B cell (primary cell): ENCODE data around the gene MMP11. TPM values are rescaled to one million over a fixed set of nuclear protein-coding genes. Genes with fewer than 3 reads are reported as not detected.
A peak's percentile ranks its signal among the peaks of the same experiment; 100 is the strongest.

ENCODE experiments used
- ATAC-seq: fragments of 200-7000 bp; cut with Tn5 transposase; one replicate; pipeline ENCODE4 v1.10.0; 2021; ENCODE audit warnings: low read depth, mild to moderate bottlenecking, moderate number of reproducible peaks, moderate library complexity
- CTCF ChIA-PET: fragments of 350-600 bp; sonication (Branson Sonifier 250); formaldehyde crosslinking; loops from one replicate; lab custom pipeline; 2021; ENCODE audit warnings: antibody characterized with exemption, inconsistent platforms; lab: Charles Lee
- POLR2A ChIA-PET: fragments of 350-600 bp; sonication (Branson Sonifier 250); formaldehyde crosslinking; loops from one replicate; lab custom pipeline; 2021; ENCODE audit warnings: antibody characterized with exemption; lab: Charles Lee
- DNase-seq: peaks from one replicate; pipeline ENCODE4 v3.0.0; 2013
- H2AFZ ChIP-seq: 2 replicates; pipeline ENCODE4 v1.6.1; 2012; ENCODE audit warnings: mild to moderate bottlenecking, low read depth, low read length; ENCODE audit not compliant: insufficient read depth, poor library complexity, severe bottlenecking
- H3K27ac ChIP-seq, 2 donors: 1 replicate in 1 of 2; 2 replicates in 1 of 2; pipeline ENCODE4 v1.5.1; 2012 to 2013; ENCODE audit warnings: low read length in 2 of 2, mild to moderate bottlenecking in 2 of 2, moderate library complexity in 1 of 2
- H3K27me3 ChIP-seq, 4 experiments: fragments of 200-600 bp in 1 of 4; sonication (generic) in 1 of 4; replicated peaks in 1 of 4; 1 replicate in 2 of 4; 2 replicates in 2 of 4; pipeline versions ENCODE4 v1.6.1 to v1.7.0; 2013 to 2016; ENCODE audit warnings: low read length in 3 of 4, mild to moderate bottlenecking in 2 of 4, mixed read lengths in 1 of 4, moderate library complexity in 1 of 4; ENCODE audit not compliant: insufficient read depth in 4 of 4, control insufficient read depth in 3 of 4; ENCODE audit errors: control extremely low read depth in 1 of 4
- H3K36me3 ChIP-seq, 2 experiments: replicated peaks in 1 of 2; 1 replicate in 1 of 2; 2 replicates in 1 of 2; pipeline versions ENCODE4 v1.6.1 to v1.7.1; 2013; ENCODE audit warnings: low read length in 1 of 2; ENCODE audit not compliant: insufficient read depth in 2 of 2, control insufficient read depth in 1 of 2; ENCODE audit errors: control extremely low read depth in 1 of 2, extremely low read depth in 1 of 2
- H3K4me1 ChIP-seq, 2 donors: fragments of 200-600 bp in 1 of 2; sonication (generic) in 1 of 2; 1 replicate in 1 of 2; 2 replicates in 1 of 2; pipeline versions ENCODE4 v1.5.1 to v1.6.1; 2013 to 2017; ENCODE audit warnings: low read length in 2 of 2; ENCODE audit not compliant: control insufficient read depth in 2 of 2, insufficient read depth in 2 of 2
- H3K4me2 ChIP-seq: replicated peaks from 2 replicates; pipeline ENCODE3; 2012; ENCODE audit warnings: mild to moderate bottlenecking, low read depth, low read length; ENCODE audit not compliant: poor library complexity, severe bottlenecking
- H3K4me3 ChIP-seq, 5 experiments: fragments of 200-600 bp in 1 of 5; sonication (generic) in 1 of 5; 1 replicate in 3 of 5; 2 replicates in 2 of 5; pipeline versions ENCODE4 v1.5.1 to v1.7.0; 2011 to 2016; ENCODE audit warnings: low read length in 4 of 5, mild to moderate bottlenecking in 4 of 5, low read depth in 2 of 5, control low read depth in 1 of 5, moderate library complexity in 1 of 5; ENCODE audit not compliant: insufficient read depth in 1 of 5; ENCODE audit errors: control extremely low read depth in 1 of 5, extremely low read depth in 1 of 5
- H3K79me2 ChIP-seq: fragments of 200-600 bp; sonication (generic); one replicate; pipeline ENCODE4 v1.6.0; 2016; ENCODE audit warnings: low read length; ENCODE audit not compliant: control insufficient read depth, insufficient read depth
- H3K9ac ChIP-seq: fragments of 200-600 bp; sonication (generic); 2 replicates; pipeline ENCODE4 v1.6.1; 2017; ENCODE audit warnings: mild to moderate bottlenecking, low read length, moderate library complexity
- H3K9me3 ChIP-seq, 3 donors: one replicate each; pipeline versions ENCODE4 v1.6.1 to v1.7.1; 2013; ENCODE audit warnings: low read length in 2 of 3; ENCODE audit not compliant: control insufficient read depth in 2 of 3, insufficient read depth in 1 of 3; ENCODE audit errors: control extremely low read depth in 1 of 3
- H4K20me1 ChIP-seq: 2 replicates; pipeline ENCODE4 v1.6.0; 2012; ENCODE audit warnings: mild to moderate bottlenecking, low read length; ENCODE audit not compliant: insufficient read depth, control insufficient read depth, poor library complexity, severe bottlenecking
- H3K27ac Mint-ChIP-seq: one replicate; pipeline ENCODE4 v1.8.0; 2021; ENCODE audit warnings: mixed read lengths
- H3K27me3 Mint-ChIP-seq: one replicate; pipeline ENCODE4 v1.8.0; 2021; ENCODE audit warnings: mixed read lengths
- H3K4me1 Mint-ChIP-seq: one replicate; pipeline ENCODE4 v1.8.0; 2021; ENCODE audit warnings: mixed read lengths
- H3K4me3 Mint-ChIP-seq: one replicate; pipeline ENCODE4 v1.8.0; 2021; ENCODE audit warnings: mixed read lengths
- H3K9me3 Mint-ChIP-seq: one replicate; pipeline ENCODE4 v1.8.0; 2022; ENCODE audit warnings: mixed read lengths; ENCODE audit not compliant: insufficient read depth
- CTCF ChIP-seq: fragments of 200-600 bp; IDR thresholded peaks from one replicate; pipeline ENCODE4 v1.8.0; 2022; ENCODE audit warnings: antibody characterized with exemption, mild to moderate bottlenecking
- EZH2 ChIP-seq: IDR thresholded peaks from 2 replicates; pipeline ENCODE4 v1.6.1; 2012; ENCODE audit warnings: borderline replicate concordance, low read depth, mild to moderate bottlenecking, moderate library complexity, low read length; ENCODE audit not compliant: insufficient read depth, poor library complexity, severe bottlenecking
- WGBS: methylation state at CpG from one replicate; pipeline ENCODE4 v1.1.5; 2013; ENCODE audit warnings: missing lambda C conversion rate; ENCODE audit not compliant: insufficient coverage; 5-methylcytosine and 5-hydroxymethylcytosine counted together
- intact Hi-C: fragments of 100-400 bp; cut with micrococcal nuclease; formaldehyde crosslinking; loops from one replicate; pipeline ENCODE4 v1.10.0; 2022
- polyA plus RNA-seq: library from polyadenylated mRNA; depleted of rRNA; stranded (reverse); fragments of >200 nt; gene quantifications from 2 replicates; pipeline ENCODE4 v1.2.3, GENCODE V29; 2012
- total RNA-seq, 2 donors: library from RNA; stranded (reverse); fragments of 120-200 nt in 1 of 2; gene quantifications; 1 replicate in 1 of 2; 2 replicates in 1 of 2; pipeline versions ENCODE4 v1.2.3 to v1.2.4, GENCODE V29; 2013 to 2022

The MMP11 gene
- total and polyA plus RNA-seq, 2 donors (not counting 1 experiment from before 2014, with no cell fraction given) = 11.6 to 19.0 TPM

DNA sequence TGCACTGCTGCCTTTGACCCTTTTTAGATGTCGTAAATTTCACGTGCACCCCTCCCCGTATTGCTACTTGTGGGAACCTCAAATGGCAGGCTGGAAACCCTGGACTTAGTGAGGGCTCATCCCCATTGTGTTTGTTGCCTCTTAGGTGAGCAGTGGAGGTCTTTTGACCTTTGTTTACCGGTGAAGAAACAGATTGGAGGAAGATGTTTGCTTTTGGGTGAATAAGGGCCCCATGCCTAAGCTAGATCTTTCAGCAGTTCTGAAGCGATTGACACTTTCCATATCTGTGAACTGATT lies 14.9 kb downstream of the MMP11 start:
- TF ChIP-seq CTCF (no peak), EZH2 (no peak)
- Histone ChIP-seq H3K27me3 (no peaks in the 10 kb centered on the region), H3K27ac (peak overlapping the region; percentile 48 to 98), H3K9me3 (no peaks in the 10 kb centered on the region), H3K36me3 (peaks cover 0 to 14% of the 10 kb centered on the region in 2 experiments), H4K20me1 (peaks cover 49% of the 10 kb centered on the region), H3K4me1 (peaks cover 48 to 58% of the 10 kb centered on the region in 2 donors), H3K79me2 (peaks cover 52% of the 10 kb centered on the region), H3K9ac (peak overlapping the region; percentile 95), H2AFZ (peak overlapping the region; percentile 81), H3K4me3 (peak overlapping the region; percentile 72 to 95 (median 84)), H3K4me2 (peak overlapping the region; percentile 80)
- CTCF ChIA-PET = interaction anchor here (1.7 to 3.2 kb wide), 3 partner anchors 17 to 70 kb away, joined by 6 to 20 read pairs (median 6); partner anchors contain the start of gene SLC2A11
- Mint-ChIP-seq H3K4me1 (peaks cover 44% of the 10 kb centered on the region), H3K4me3 (peak overlapping the region; percentile 95), H3K27ac (peak overlapping the region; percentile 91), H3K27me3 (no peaks in the 10 kb centered on the region), H3K9me3 (no peaks in the 10 kb centered on the region)
- 0% methylated on average over 4 of the region's 5 CpGs for WGBS
- intact Hi-C loops = loop anchor here (1.0 to 10.0 kb wide), 8 partner anchors 13 to 227 kb away; partner anchors contain the start of genes CABIN1 and MMP11
- no peak for DNase-seq
- ATAC-seq = no peak
- POLR2A ChIA-PET = interaction anchor here (1.0 to 2.9 kb wide), 7 partner anchors 12 to 62 kb away, joined by 3 to 29 read pairs (median 9); partner anchors contain the start of genes DERL3, VPREB3 and ZNF70

GRCh38 chr22:23787910-23788309 lies 15.3 kb downstream of the MMP11 start:
- no peak for TF ChIP-seq EZH2
- TF ChIP-seq CTCF = no peak
- peak overlapping the region; percentile 95 for H3K4me3 Mint-ChIP-seq
- no peaks in the 10 kb centered on the region for H3K27me3 ChIP-seq
- peaks cover 45% of the 10 kb centered on the region for H3K4me1 Mint-ChIP-seq
- peak overlapping the region; percentile 72 to 95 (median 84) for H3K4me3 ChIP-seq
- WGBS = 92% methylated on average over 2 of the region's 3 CpGs
- POLR2A ChIA-PET = interaction anchor here (1.0 to 2.9 kb wide), 8 partner anchors 11 to 69 kb away, joined by 3 to 29 read pairs (median 8); partner anchors contain the start of genes DERL3, SLC2A11, VPREB3 and ZNF70
- no peaks in the 10 kb centered on the region for H3K9me3 Mint-ChIP-seq
- DNase-seq = no peak
- peaks cover 0 to 18% of the 10 kb centered on the region in 2 experiments for H3K36me3 ChIP-seq
- peaks cover 53% of the 10 kb centered on the region for H4K20me1 ChIP-seq
- H3K27ac ChIP-seq = peak overlapping the region; percentile 48 to 98
- no peaks in the 10 kb centered on the region for H3K9me3 ChIP-seq
- ATAC-seq = no peak
- peaks cover 48 to 58% of the 10 kb centered on the region in 2 donors for H3K4me1 ChIP-seq
- peak overlapping the region; percentile 91 for H3K27ac Mint-ChIP-seq
- H3K79me2 ChIP-seq = peaks cover 56% of the 10 kb centered on the region
- CTCF ChIA-PET = interaction anchor here (1.7 to 3.2 kb wide), 3 partner anchors 17 to 69 kb away, joined by 6 to 20 read pairs (median 6); partner anchors contain the start of gene SLC2A11
- no peak overlapping the region for H2AFZ ChIP-seq
- H3K9ac ChIP-seq = peak overlapping the region; percentile 95
- H3K4me2 ChIP-seq = peak overlapping the region; percentile 80
- intact Hi-C loops = loop anchor here (1.0 to 10.0 kb wide), 8 partner anchors 12 to 227 kb away; partner anchors contain the start of genes CABIN1 and MMP11
- H3K27me3 Mint-ChIP-seq = no peaks in the 10 kb centered on the region
